HG03469 (cell line): ENCODE measurements around the gene ACSS1.

Experiments
- ATAC-seq: cut with Tn5 transposase; IDR thresholded peaks from one replicate; pipeline ENCODE4 v1.9.1; 2021; ENCODE audit warnings: mild to moderate bottlenecking, moderate library complexity, moderate number of reproducible peaks; ENCODE audit not compliant: unreplicated experiment

ACSS1 gene

GRCh38 chr20:25033265-25033923 is 24.5 kb downstream of the ACSS1 start:
- no peak for ATAC-seq

GRCh38 chr20:25032478-25033264 is 25.3 kb downstream of the ACSS1 start:
- ATAC-seq: no peak

- no peak for ATAC-seq
Observed at GRCh38 chr20:25032065-25032477, 25.9 kb downstream of the ACSS1 start.

- ATAC-seq: no peak
Observed at GRCh38 chr20:25031241-25031640, 26.7 kb downstream of the ACSS1 start.

GRCh38 chr20:25030649-25031207 is 27.2 kb downstream of the ACSS1 start:
- ATAC-seq: no peak

GRCh38 chr20:25030007-25030648 is 27.8 kb downstream of the ACSS1 start:
- no peak for ATAC-seq

- no peak for ATAC-seq
Observed at GRCh38 chr20:25025986-25026605, 31.8 kb downstream of the ACSS1 start.

- no peak for ATAC-seq
Observed at GRCh38 chr20:25025091-25025861, 32.7 kb downstream of the ACSS1 start.

- ATAC-seq: no peak
Observed at GRCh38 chr20:25024171-25024570, 33.8 kb downstream of the ACSS1 start.

- ATAC-seq: no peak
Observed at GRCh38 chr20:25023356-25023755, 34.6 kb downstream of the ACSS1 start.

GRCh38 chr20:25022680-25023079 is 35.3 kb downstream of the ACSS1 start:
- ATAC-seq: no peak

GRCh38 chr20:25021336-25021735 is 36.6 kb downstream of the ACSS1 start:
- no peak for ATAC-seq

GRCh38 chr20:25020901-25021301 is 37.0 kb downstream of the ACSS1 start:
- ATAC-seq: no peak

- ATAC-seq: no peak
Observed at GRCh38 chr20:25020345-25020744, 37.6 kb downstream of the ACSS1 start.

GRCh38 chr20:25019381-25020155 is 38.4 kb downstream of the ACSS1 start:
- ATAC-seq: no peak

GRCh38 chr20:25018841-25019240 is 39.1 kb downstream of the ACSS1 start:
- ATAC-seq: no peak

- ATAC-seq: no peak
Observed at GRCh38 chr20:25018425-25018824, 39.5 kb downstream of the ACSS1 start.

GRCh38 chr20:25017257-25017803 is 40.6 kb downstream of the ACSS1 start:
- no peak for ATAC-seq

- ATAC-seq: no peak
Observed at GRCh38 chr20:25016471-25016870, 41.5 kb downstream of the ACSS1 start.
